Stimulated activated CD4-positive, alpha-beta T cell treated with anti-CD3 and anti-CD28 coated beads, Interleukin-4, amount 100 ng/mL, for 1 hour (primary cell): ENCODE results near the gene TMEM131.

Experiments used
- DNase-seq: peaks from one replicate; pipeline ENCODE4 v3.0.0-alpha.2; 2020

TMEM131 gene

GRCh38 chr2:97755491-97755890, 240.3 kb downstream of the TMEM131 start:
- no peak for DNase-seq

- DNase-seq, result no peak
These were observed 240.9 kb downstream of the TMEM131 start for GRCh38 chr2:97754690-97755346.

GRCh38 chr2:97752342-97753334, 243.1 kb downstream of the TMEM131 start:
- no peak for DNase-seq

- no peak for DNase-seq
These were observed 244.0 kb downstream of the TMEM131 start for GRCh38 chr2:97751752-97752151.

- DNase-seq, result no peak
These were observed 245.7 kb downstream of the TMEM131 start for GRCh38 chr2:97750017-97750416.

GRCh38 chr2:97749581-97749980, 246.2 kb downstream of the TMEM131 start:
- DNase-seq, result no peak

- no peak for DNase-seq
These were observed 248.0 kb downstream of the TMEM131 start for GRCh38 chr2:97747716-97748115.

GRCh38 chr2:97747285-97747684, 248.5 kb downstream of the TMEM131 start:
- no peak for DNase-seq

GRCh38 chr2:97745474-97746174, 250.1 kb downstream of the TMEM131 start:
- DNase-seq, result peak; percentile 49

GRCh38 chr2:97743913-97744312, 251.8 kb downstream of the TMEM131 start:
- DNase-seq, result no peak

GRCh38 chr2:97742381-97742847, 253.3 kb downstream of the TMEM131 start:
- no peak for DNase-seq

- DNase-seq, result no peak
These were observed 254.1 kb downstream of the TMEM131 start for GRCh38 chr2:97741686-97742085.

GRCh38 chr2:97741251-97741650, 254.5 kb downstream of the TMEM131 start:
- no peak for DNase-seq

GRCh38 chr2:97740590-97741182, 255.1 kb downstream of the TMEM131 start:
- peak; percentile 39 for DNase-seq

GRCh38 chr2:97739893-97740245, 255.9 kb downstream of the TMEM131 start:
- DNase-seq, result no peak

GRCh38 chr2:97739020-97739892, 256.5 kb downstream of the TMEM131 start:
- DNase-seq, result no peak

- no peak for DNase-seq
These were observed 257.3 kb downstream of the TMEM131 start for GRCh38 chr2:97738179-97739019.

- no peak for DNase-seq
These were observed 258.1 kb downstream of the TMEM131 start for GRCh38 chr2:97737421-97738178.

GRCh38 chr2:97736608-97737330, 259.0 kb downstream of the TMEM131 start:
- DNase-seq, result no peak
